GM18861 (cell line): ENCODE results near the gene OLAH.
A peak's percentile ranks its signal among the peaks of the same experiment; 100 is the strongest.
"Not testable (repeated sequence)": the region's sequence is repeated elsewhere in the genome, so short reads cannot be mapped to it uniquely, and the experiment has no call there.

Source experiments
- ATAC-seq: cut with Tn5 transposase; IDR thresholded peaks from one replicate; pipeline ENCODE4 v1.9.1; 2021; ENCODE audit not compliant: unreplicated experiment

The OLAH gene

DNA sequence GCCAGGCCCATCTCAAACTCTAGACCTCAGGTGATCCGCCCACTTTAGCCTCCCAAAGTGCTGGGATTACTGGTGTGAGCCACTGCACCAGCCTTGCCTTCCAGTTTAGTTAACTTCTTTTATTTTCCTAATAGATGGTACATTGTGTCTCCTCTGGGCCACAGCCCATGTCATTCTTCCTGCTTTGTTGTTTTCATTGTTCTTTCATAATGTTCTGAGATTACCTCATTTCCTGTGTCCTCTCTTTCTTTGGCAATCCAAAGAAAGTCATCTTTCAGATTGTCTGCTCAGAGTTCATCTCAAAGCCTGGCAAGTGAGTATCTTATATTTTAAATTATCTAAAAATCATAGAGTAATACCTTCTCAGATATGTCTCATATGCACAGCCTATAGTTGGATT, at the start of gene OLAH:
Gene OLAH (plus strand): TSS at position 270 of the 400 bp plus-strand sequence. CDS start 3,346 bp downstream, outside the sequence.
- no peak for ATAC-seq

DNA sequence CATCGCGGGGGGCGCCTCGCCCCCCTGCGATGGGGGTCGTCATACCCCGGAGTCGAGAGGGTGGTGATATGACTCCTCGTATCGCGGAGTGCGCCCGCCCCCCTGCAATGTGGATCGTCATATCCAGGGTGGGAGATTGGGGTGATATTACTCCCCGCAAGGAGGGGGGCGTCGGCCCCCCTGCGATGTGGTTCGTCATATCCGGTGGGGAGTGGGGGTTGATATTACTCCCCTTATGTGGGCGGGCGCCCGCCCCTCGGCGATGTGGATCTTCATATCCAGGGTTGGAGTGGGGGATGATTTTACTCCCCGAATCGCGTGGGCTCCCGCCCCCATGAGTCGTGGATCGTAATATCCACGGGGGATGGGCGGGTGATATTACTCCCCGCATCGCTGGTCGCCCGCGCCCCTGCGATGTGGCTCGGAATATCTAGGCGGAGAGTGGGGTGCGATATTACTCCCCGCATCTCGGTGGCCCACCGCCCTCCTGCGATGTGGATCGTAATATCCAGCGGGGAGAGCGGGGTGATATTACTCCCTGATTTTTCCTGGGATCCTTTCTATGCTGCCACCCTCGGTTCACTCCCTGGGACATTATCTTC, 47.7 kb upstream of the OLAH start:
- ATAC-seq: no peak

DNA sequence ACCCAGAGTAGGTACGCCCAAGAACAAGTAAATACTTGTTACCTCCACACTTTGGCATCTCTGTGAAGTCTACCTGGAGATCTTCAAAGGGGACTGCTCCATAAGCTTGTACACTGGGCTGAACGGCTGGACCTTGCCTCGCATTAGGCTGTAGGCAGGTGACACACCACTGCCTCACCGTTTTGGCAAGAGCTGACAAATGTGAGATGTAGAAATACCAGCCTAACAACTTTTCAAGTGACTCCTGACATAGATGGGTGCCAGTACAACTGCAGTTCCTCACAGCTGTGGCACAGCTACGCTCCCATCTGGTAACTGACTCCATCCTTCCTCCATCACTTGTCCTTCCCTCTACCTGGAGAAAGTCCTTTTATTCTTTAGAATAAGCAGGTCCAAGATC, 30.2 kb upstream of the OLAH start:
- not testable (repeated sequence) for ATAC-seq

DNA sequence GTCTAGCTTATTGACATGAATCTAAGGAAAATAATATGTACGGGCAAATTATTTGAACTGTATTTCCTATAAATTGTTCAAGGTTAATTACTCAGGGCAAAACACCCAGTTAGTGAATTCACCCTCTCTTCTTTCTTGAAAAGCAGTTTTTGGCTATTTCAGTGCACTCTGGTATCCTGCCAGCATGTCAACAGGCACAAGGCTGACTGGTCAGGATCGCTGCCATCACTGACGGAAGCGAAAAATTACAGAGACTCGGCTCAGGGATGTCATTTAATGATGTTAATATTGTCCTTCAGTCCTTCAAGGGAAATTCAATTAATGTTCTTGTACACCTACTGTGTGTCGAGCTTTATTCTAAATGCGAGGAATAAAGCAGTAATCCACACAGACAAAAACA, 28.3 kb upstream of the OLAH start:
- ATAC-seq: no peak

DNA sequence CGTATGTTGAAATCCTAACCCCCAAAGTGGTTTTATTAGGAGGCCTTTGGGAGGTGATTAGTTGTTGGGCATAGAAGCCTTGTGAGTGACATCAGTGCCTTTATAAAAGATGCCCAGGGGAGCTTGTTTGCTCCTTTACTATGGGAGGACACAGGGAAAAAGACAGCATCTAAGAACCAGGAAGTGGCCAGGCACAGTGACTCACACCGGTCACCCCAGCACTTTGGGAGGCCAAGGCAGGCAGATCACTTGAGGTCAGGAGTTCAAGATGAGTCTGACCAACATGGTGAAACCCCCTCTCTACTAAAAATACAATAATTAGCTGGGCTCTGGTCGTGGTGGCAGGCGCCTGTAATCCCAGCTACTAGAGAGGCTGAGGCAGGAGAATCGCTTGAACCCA, 22.8 kb upstream of the OLAH start:
- ATAC-seq: not testable (repeated sequence)

DNA sequence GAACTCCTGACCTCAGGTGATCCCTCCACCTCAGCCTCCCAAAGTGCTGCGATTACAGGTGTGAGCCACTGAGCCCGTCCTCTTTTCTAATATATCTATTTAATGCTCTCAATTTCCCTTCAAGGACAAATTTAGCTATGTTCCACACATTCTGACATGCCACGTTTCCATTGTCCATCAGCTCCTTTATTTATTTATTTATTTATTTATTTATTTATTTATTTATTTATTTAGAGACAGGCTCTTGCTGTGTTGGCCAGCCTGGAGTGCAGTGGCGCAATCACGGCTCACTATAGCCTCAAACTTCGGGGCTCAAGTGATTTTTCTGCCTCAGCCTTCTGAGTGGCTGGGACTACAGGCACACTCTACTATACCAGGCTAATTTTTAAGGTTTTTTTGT, 20.7 kb upstream of the OLAH start:
- not testable (repeated sequence) for ATAC-seq

DNA sequence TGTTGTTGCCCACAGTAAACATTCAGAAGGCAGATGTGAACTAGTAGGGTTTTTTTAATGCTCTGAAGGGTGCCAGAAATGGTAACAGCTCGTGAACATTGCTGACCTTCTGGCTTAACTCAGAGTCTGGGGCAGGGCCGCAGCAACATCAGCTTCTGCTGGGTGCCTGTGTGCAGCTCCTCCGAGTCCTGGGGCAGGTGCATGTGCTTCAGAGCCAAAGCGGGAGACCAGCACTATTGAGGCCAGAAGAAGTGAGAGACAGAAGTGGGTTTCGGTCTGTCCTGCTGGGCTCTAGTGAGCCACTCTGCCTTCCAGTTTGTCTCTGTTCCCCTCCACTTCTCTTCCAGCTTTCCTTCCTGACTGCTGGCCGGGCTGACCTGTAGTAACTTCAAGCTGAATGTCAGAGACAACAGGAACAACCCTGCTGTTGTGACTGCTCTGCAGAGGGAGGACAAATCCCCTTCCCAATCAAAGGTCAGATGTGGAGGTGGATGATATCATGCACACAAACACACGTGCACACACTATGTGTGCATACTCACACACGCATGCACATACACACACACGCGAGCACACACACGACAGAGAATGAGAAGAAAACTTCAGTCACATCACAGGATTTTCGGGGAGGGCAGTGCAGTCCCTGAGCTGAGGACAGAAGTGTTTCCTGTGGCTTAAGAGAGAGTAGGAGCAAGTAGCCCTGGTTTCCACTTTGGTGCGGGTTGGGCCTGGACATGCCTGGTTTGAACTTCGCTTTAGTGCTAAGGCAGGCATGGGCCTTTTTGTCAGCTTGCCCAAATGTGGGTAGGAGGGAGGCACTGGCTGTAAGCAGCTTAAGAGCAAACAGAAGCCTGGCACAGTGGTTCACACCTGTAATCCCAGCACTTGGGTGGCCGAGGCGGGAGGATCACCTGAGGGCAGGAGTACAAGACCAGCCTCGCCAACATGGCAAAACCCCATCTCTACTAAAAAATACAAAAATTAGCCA, 19.4 kb upstream of the OLAH start:
- ATAC-seq: not testable (repeated sequence)

DNA sequence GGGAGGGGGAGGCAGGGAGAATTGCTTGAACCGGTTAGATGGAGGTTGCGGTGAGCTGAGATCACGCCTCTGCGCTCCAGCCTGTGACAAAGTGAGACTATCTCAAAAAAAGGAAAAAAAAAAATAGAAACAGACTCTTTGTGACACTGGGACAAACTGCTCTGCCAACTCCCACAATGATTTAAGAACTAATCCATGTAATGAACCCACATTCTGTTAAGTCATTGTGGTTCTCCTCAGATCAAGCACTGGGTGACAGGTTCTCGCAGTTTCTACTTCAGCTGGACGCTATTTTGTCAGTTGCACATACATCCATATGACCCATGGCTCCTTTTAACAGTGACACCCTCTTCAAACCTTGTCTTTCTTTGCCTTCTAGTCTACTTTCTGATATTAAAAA, 18.7 kb upstream of the OLAH start:
- not testable (repeated sequence) for ATAC-seq

DNA sequence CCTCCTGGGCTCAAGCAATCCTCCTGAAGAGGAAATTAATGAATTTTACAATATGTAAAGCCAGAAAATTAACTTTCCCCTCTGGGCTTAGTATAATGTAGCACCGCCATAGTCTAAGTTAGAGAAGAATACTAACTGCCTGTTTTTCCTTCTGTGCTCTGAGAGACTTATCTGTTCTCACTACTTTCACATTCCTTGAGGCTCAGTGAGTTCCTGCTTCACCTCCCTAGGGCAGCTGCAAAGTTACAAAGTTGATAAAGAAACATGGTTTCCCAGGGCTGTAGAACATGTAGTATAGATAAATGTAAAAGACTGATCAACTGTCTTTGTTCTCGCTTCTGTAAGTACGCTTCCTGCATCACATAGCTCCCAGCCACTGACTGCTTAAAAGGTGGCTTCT, 16.0 kb upstream of the OLAH start:
- ATAC-seq: no peak

DNA sequence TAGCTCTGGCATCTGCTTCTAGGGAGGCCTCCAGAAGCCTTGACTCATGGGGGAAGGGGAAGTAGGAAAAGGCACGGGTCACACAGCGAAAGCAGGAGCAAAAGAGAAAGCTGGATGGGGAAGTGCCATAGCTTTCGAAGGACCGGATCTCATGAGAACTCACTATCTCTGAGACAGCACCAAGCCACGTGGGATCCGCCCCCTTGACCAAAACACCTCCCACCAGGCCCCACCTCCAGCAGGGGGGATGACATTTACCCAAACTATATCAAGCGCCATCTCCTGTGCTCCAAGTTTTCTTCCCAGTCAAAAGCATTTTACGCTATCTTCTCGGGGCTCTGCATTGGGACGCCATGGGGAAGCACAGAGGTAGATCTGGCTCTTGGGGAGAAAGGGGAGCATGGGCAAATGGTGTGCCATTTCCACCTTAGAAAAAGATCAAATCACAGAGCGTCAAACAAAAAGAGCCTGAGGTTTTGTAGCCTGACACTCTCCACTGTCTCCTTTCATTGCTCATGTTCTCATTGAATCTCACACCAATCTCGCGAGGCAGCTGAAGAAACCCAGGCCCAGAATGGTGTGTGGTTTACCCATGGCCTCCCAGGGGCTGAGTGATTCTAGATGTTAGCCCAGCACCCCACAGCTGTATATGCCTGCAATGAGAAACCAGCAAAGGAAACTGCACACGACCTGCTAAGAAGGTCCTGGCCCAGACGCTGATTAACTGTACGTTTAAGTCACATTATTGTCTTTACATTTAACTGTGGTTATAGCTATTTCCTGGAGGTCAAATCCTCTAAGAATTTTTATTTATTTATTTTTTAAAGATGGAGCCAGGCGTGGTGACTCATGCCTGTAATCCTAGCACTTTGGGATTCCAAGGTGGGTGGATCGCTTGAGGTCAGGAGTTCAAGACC, 8.1 kb upstream of the OLAH start:
- ATAC-seq: no peak

DNA sequence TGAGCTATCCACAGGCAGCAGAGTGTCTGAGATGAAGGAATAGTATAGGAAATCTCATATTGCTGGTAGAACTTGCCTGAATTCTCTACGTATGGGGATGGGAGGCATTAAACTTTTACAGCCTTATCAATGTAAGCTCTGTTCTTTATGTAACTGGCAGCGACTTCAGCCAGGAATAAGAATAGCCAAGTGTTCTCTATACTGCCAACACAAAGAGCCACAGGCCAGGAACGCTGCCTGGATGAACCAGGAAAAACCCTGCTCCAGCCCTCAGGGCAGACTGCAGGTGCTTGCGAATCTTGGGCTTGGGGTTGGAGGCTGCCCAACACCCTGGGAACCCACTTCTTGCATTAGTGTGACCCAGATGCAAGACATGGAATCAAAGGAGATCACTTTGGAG, 6.1 kb upstream of the OLAH start:
- ATAC-seq: no peak

DNA sequence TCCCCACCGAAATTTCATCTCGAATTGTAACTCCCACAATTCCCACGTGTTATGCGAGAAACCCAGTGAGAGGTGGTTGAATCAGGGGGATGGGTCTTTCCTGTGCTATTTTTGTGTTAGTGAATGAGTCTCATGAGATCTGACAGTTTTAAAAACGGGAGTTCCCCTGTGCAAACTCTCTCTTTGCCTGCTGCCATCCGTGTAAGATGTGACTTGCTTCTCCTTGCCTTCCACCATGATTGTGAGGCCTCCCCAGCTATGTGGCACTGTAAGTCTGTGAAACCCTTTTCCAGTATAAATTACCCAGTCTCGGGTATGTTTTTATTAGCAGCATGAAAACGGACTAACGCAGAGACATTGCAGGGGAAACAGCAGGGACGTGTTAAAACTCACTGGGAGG, 5.3 kb upstream of the OLAH start:
- ATAC-seq: no peak

DNA sequence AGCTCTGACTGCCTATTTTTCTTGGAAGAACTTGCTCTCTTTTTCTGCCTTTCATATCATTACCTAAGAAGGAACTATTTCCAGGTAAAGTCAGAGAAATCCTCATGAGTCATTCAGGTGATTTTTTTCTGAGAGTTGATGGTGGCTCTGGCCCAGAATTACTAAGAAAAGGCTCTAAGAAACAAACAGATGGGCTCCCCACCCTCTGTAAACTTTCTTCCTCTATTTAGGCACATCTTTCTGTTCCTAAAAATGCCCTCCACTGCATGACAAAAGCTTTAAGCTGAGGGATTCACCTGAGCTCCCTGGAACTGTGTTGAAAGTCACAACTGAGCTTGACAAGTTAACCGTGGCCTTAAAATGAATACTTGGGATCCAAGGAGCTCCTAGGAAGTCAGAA, 1.6 kb downstream of the OLAH start:
- ATAC-seq: no peak

DNA sequence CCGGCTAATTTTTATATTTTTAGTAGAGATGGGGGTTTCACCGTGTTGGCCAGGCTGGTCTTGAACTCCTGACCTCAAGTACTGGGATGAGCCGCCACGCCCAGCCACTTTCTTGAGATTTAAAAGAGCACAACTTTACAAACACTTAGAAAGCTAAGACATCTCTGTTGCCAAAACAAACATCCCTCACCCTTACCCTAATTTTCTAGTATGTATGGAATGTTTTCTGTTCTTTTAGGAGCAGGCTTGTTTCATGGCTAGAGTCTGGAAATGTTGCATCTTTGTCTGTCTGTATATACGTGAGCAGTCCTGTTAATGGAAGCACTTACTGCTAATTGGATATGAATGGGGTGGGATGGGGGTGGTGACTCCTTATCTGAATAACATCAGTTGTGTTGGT, 2.9 kb downstream of the OLAH start:
- no peak for ATAC-seq

DNA sequence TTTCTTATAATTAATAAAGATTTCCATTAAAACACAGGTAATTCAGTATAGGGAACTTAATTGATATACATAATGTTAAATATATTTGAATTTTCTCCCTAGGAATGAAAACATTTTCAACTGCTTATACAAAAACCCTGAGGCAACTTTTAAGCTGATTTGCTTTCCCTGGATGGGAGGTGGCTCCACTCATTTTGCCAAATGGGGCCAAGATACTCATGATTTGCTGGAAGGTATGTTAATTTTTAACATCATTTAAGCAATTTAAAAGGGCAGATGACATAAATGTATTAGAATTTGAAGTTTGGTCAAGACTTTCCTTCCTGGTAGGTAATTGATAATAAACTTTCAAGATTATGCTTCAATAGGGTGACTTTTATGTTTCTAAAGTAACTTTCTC, 5.8 kb downstream of the OLAH start:
- ATAC-seq: no peak

DNA sequence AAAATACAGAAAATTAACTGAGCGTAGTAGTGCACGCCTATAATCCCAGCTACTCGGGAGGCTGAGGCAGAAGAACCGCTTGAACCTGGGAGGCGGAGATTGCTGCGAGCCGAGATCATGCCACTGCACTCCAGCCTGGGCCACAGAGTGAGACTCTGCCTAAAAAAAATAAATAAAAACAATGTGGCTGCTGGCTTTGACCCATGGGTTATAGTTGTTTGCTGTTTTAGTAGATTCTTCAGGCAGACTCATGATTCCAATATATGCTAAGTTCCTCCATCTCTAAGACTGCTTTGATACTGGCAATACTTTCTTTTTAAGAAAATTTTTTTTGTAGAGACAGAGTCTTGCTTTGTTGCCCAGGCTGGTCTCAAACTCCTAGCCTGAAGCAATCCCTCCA, 8.4 kb downstream of the OLAH start:
- ATAC-seq: no peak

DNA sequence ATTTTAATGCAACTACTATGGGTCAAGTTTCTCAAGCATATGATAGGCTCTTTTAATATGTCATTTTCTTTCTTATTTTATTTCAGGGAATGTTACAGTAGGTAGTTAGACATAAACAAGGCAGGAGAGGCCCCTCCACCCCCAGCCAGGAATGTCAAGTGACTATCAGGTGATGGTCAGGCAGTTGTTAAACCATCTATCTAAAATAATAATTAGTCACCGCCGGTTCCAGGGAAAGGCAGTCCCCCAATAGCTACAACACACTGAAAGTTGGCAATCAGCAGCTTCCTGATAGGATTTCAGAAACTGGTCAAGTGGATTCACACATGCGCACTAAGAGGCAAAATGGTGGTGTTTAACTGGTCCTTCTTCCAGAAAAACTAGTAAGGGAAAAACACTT, 9.3 kb downstream of the OLAH start:
- ATAC-seq: no peak

DNA sequence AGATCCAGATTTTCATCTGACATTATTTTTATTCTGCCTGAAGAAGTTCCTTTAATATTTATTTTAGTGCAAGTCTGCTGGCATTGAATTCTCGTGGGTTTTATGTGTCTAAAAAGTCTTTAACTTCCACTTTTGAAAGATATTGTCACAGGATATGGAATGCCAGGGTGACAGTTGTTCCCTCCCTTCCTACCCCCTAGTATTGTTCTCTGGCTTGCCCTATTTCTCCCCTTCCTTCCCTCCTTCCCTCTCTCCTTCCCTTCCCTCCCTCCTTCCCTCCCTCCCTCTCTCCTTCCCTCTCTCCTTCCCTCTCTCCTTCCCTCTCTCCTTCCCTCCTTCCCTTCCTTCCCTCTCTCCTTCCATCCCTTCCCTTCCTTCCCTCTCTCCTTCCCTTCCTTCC, 14.9 kb downstream of the OLAH start:
- ATAC-seq: no peak

DNA sequence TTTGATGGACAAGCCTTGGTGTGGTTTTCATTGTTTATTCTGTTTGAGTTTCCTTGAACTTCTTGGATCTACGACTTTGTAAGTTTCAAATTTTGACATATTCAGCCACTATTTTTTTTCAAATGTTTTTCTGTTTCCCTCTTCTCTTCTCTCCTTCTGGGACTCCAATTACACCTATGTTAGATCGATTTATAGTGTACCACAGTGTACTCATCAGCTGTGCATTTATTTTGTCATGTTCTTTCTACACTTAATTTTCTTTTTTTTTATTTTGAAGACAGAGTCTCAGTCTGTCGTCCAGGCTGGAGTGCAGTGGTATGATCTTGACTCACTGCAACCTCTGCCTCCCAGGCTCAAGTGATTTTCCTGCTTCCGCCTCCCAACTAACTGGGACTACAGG, 16.2 kb downstream of the OLAH start:
- no peak for ATAC-seq

DNA sequence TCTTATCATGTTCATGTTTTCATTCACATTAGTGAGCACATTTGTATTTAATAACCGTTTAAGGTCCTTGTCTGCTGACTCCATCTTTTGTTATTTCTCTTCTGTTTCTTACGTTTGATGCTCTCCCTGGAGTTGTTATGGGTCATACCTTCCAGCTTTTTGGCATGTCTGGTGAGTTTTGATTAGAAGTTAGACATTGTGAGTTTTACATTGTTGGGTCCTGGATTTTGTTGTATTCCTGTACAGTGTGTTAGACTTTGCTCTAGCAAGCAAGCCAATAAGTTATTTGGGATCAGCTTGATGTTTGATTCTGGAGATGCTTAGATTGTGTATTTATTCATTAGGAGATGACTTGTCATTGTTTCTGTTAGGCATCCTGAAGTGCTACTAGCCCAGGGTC, 16.9 kb downstream of the OLAH start:
- ATAC-seq: no peak

DNA sequence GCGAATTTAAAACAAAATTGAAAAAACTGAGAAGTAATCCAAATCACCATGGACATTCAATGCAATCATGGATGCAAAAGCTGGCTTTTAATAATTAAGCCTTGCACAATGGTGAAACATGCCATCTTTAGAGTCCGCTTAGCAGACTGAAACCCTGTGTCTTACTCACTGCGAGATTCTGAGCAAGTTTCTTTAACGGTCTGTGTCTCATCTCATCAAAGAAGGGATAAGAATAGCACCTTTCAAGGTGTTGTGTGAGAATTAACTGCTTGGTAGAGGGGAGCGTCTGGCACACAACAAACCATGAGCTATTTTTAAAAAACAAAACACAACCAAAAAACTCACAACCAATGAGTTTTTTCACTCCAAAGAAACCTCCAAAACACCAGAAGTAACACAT, 23.4 kb downstream of the OLAH start:
- ATAC-seq: peak; percentile 74
